ENCODE data around the gene CHI3L1.

CHI3L1 gene

GRCh38 chr1:203166192-203166940, 20.1 kb downstream of the CHI3L1 start:
- no peak overlapping the region for H3K4me3 ChIP-seq (ENCODE audit: control insufficient read depth, low read depth, low read length)
- no peak for DNase-seq (ENCODE audit: low read depth)
- TF ChIP-seq, protein P1, sequence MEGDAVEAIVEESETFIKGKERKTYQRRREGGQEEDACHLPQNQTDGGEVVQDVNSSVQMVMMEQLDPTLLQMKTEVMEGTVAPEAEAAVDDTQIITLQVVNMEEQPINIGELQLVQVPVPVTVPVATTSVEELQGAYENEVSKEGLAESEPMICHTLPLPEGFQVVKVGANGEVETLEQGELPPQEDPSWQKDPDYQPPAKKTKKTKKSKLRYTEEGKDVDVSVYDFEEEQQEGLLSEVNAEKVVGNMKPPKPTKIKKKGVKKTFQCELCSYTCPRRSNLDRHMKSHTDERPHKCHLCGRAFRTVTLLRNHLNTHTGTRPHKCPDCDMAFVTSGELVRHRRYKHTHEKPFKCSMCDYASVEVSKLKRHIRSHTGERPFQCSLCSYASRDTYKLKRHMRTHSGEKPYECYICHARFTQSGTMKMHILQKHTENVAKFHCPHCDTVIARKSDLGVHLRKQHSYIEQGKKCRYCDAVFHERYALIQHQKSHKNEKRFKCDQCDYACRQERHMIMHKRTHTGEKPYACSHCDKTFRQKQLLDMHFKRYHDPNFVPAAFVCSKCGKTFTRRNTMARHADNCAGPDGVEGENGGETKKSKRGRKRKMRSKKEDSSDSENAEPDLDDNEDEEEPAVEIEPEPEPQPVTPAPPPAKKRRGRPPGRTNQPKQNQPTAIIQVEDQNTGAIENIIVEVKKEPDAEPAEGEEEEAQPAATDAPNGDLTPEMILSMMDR (conservative IDR thresholded peaks at IDR 0.05; ENCODE audit: control insufficient read depth, insufficient read depth, low read depth, low read length), result no peak

GRCh38 chr1:203165800-203166161, 20.7 kb downstream of the CHI3L1 start:
- DNase-seq (ENCODE audit: low read depth), result no peak
- TF ChIP-seq, protein P1 (conservative IDR thresholded peaks at IDR 0.05; ENCODE audit: control insufficient read depth, insufficient read depth, low read depth, low read length), result no peak
- H3K4me3 ChIP-seq (ENCODE audit: control insufficient read depth, low read depth, low read length), result no peak overlapping the region

- DNase-seq (ENCODE audit: low read depth), result no peak
- H3K4me3 ChIP-seq (ENCODE audit: control insufficient read depth, low read depth, low read length), result no peak overlapping the region
- TF ChIP-seq, protein P1 (conservative IDR thresholded peaks at IDR 0.05; ENCODE audit: control insufficient read depth, insufficient read depth, low read depth, low read length), result no peak
Observed at GRCh38 chr1:203165101-203165799, 21.3 kb downstream of the CHI3L1 start.

DNA sequence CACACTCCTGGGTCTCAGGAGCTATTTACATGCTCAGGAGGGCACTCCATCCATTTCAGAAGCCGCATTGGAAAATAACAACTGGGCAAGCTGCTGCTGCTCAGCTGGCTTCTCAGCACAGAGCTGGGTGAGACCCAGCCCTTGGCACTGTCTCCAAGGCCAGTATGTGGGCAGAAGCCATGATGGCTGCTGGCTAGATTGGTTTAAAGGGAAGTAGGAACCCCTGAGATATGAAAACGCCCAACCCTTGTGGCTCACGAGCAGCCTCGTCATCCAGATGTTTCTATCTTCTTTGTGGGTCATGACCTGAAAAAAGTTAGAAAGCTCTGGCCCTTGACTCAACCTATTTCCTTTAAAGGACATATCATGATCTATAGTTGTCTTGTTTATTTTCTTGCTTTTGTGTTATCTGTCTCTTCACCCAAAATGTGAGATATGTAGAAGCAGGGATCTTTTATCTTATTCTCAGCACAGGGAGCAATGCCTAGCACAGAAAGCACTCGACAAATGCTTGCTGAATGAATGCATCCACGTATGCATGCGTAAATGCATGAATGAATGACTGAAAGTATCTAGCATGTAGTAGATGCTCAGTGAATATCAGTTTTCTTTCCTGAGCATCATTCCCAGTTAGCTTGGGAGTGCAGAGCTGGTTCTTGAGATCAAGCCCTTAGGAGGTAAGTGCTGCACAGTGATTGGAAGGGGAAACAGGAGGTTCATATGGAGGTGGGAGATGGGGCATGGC, 22.4 kb downstream of the CHI3L1 start:
- TF ChIP-seq, protein P1 (conservative IDR thresholded peaks at IDR 0.05; ENCODE audit: control insufficient read depth, insufficient read depth, low read depth, low read length), result no peak
- DNase-seq (ENCODE audit: low read depth), result no peak
- H3K4me3 ChIP-seq (ENCODE audit: control insufficient read depth, low read depth, low read length), result no peak overlapping the region

DNA sequence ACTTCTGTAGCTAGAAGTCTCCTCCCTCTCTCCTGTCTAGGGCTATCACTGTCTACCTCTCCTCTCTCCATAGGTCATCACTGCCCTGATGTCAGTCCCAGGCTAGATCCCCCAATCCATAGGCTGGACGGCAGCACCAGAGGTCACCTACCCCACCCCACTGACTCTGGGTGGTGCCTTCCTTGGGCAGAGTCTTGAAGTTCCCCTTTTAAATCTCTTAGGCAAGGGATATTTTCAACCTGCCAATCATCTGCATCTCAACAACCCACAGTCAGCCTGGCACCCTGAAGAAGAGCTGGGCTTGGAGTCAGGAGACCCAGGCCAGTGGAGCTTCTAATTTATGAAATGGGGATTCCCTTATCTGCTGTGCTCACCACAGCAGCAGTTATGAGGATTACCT, 24.1 kb downstream of the CHI3L1 start:
- H3K4me3 ChIP-seq (ENCODE audit: control insufficient read depth, low read depth, low read length), result no peak overlapping the region
- no peak for DNase-seq (ENCODE audit: low read depth)
- TF ChIP-seq, protein P1 (conservative IDR thresholded peaks at IDR 0.05; ENCODE audit: control insufficient read depth, insufficient read depth, low read depth, low read length), result no peak

DNA sequence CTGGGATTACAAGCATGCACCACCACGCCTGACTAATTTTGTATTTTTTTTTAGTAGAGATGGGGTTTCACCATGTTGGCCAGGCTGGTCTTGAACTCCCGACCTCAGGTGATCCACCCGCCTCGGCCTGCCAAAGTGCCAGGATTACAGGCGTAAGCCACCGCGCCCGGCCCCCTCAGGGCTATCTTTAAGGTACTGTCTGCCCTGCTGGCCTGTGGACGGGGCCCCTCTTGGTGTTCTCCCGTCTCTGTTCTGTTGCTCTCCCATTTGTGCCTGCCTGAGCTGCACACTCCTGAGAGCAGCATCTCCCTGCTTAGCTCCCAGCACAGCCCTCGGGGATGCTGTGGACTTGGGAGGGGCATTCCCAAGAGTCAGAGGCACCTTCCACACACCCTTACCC, 24.8 kb downstream of the CHI3L1 start:
- TF ChIP-seq, protein P1 (conservative IDR thresholded peaks at IDR 0.05; ENCODE audit: control insufficient read depth, insufficient read depth, low read depth, low read length), result no peak
- no peak for DNase-seq (ENCODE audit: low read depth)
- H3K4me3 ChIP-seq (ENCODE audit: control insufficient read depth, low read depth, low read length), result no peak overlapping the region
